22Rv1 (cell line): ENCODE data around the gene ARFGAP2.

ENCODE experiments used
- H3K27ac ChIP-seq: fragments of 450-650 bp; 2 replicates; pipeline ENCODE4 v1.5.1; 2017
- CTCF ChIP-seq: fragments of 450-650 bp; IDR thresholded peaks from 2 replicates; pipeline ENCODE4 v1.5.1; 2017; ENCODE audit warnings: mild to moderate bottlenecking
- ZFX ChIP-seq: fragments of 450-650 bp; IDR thresholded peaks from 2 replicates; pipeline ENCODE4 v1.6.1; 2017; ENCODE audit warnings: antibody characterized with exemption, borderline replicate concordance

The ARFGAP2 gene

DNA sequence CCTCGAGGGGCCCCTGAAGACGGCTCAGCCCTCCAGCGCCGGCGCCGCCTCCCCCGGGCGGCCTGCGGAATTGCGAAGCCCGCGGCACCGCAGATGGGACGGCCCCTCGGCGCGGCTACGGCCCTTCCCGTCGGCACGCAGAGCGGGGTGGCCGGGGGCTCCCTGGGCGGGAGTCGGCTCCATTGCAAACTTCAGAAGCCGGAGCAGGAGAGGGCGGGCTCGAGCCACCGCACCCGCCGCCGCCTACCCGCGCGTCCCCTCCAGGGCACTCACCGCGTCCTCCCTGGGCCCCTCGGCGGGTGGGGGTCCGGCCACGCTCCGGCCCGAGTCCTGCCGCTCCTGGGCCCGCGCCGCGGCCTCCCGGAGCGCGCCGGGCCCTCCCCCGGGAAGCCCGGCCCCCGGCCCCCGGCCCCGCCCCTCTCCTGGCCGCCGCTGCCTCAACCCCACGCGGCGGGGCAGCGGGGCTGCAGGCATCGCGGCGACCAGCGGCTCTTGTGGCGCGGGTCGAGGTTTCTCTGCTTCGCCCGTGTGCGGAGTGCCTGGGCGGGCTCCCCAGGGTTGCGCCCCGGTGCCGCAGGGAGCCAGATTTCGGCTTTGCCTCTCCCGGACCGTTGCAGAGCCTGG is 9.5 kb upstream of the ARFGAP2 start, which contains the start of gene PACSIN3:
Gene PACSIN3 (minus strand): TSS at position 359 of the 624 bp plus-strand sequence. CDS start 3,707 bp downstream, outside the sequence.
- peak within 1 kb of the TSS; percentile 76 for H3K27ac ChIP-seq
- no peak for TF ChIP-seq ZFX
- TF ChIP-seq CTCF, result peak; percentile 20; the same call in 1 of the 2 replicates

GRCh38 chr11:47185305-47186075 is 8.8 kb upstream of the ARFGAP2 start:
- peak overlapping the region; percentile 76 for H3K27ac ChIP-seq
- TF ChIP-seq ZFX (no peak), CTCF (no peak)

DNA sequence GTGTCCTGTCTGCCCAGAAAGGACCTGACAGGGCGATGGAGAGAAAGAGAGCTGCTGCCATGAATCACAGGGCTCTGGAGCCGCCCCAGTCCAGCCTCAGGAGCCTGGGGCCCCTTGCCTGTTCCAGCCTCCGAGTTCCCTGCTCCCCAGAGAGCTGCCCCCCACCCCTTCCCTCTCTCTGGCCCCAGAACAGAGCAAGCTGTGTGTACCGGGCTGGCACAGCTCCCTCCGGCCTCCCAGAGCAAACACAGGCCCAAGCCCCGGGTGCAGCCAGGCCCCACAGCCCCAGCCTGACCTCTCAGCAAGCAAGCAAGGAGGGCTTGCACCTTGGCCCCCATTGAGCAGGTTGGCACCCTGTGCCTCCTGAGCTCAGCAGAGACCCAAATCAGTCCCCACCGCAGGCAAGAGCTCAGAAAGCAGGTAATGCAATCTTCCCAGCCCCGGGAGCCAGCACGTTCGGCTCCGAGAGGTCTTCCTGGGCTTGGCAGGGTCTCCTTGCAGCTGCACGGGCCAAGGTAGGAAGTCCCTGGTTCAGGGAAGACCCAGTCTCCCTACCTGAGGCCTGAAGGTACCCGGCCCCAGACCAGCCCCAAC is 8.1 kb upstream of the ARFGAP2 start:
- H3K27ac ChIP-seq, result peak overlapping the region; percentile 76
- no peak for TF ChIP-seq CTCF
- TF ChIP-seq ZFX, result no peak

DNA sequence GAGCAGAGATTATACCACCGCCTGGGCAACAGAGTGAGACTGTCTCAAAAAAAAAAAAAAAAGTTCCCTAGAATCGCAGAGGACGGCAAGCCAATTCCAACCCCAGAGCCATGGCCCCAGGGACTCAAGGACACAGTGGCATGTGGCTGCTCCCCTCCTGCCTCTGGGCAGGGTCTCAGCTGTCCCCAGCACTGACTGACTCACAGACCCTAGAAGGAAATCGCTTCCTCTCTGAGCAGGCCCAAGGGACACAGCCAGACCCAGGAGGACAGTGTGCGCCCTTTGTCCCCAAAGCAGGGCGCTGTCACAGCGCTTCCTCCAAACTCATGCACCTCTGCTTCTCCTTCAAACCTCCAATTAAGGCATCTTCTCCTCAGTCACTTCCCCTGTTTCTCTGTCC is 7.3 kb upstream of the ARFGAP2 start:
- TF ChIP-seq ZFX (no peak), CTCF (no peak)
- H3K27ac ChIP-seq, result peak overlapping the region; percentile 76; the same call in 1 of the 2 replicates

GRCh38 chr11:47183031-47183856 is 6.6 kb upstream of the ARFGAP2 start:
- H3K27ac ChIP-seq, result no peak overlapping the region
- no peak for TF ChIP-seq ZFX
- TF ChIP-seq CTCF, result no peak

DNA sequence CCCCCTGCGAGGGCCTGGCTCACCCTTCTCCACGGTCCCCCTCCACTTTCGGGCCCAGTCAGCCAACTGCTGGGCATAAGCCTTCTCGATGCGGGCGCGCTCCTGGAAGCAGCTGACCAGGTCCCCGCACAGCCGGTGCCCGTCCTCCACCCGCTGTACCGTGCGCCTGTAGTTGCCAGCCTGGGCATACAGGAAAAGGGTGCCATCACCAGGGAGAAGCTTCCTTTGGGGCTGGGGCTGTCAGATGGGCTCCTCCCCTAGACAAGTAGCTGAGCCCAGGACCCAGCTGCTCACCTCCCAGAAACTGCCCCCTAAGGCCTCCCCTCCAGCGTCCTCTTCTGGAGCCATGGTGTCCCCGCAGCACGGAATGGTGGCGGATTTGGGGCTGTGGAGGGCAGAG is 5.7 kb upstream of the ARFGAP2 start:
- TF ChIP-seq CTCF (no peak), ZFX (no peak)
- H3K27ac ChIP-seq, result no peak overlapping the region
